Activated B cell treated with CpG ODN at 0.5 μM for 24 hours (primary cell): ENCODE results near the gene PPFIBP1. TPM values are rescaled to one million over a fixed set of nuclear protein-coding genes. Genes with fewer than 3 reads are reported as not detected.
"Not testable (repeated sequence)": the region's sequence is repeated elsewhere in the genome, so short reads cannot be mapped to it uniquely, and the experiment has no call there.

Experiments used
- ATAC-seq: fragments of 200-7000 bp; cut with Tn5 transposase; one replicate; pipeline ENCODE4 v1.10.0; 2021; ENCODE audit warnings: low read depth, mild to moderate bottlenecking, moderate library complexity
- CTCF ChIA-PET: fragments of 350-600 bp; sonication (Branson Sonifier 250); formaldehyde crosslinking; loops from one replicate; lab custom pipeline; 2021; ENCODE audit warnings: antibody characterized with exemption; lab: Charles Lee
- POLR2A ChIA-PET: fragments of 350-600 bp; sonication (Branson Sonifier 250); formaldehyde crosslinking; loops from one replicate; lab custom pipeline; 2021; ENCODE audit warnings: antibody characterized with exemption; lab: Charles Lee
- DNase-seq: peaks from one replicate; pipeline ENCODE4 v3.0.0; 2022
- H3K27ac Mint-ChIP-seq: one replicate; pipeline ENCODE4 v1.8.0; 2020; ENCODE audit warnings: mixed read lengths
- H3K27me3 Mint-ChIP-seq: one replicate; pipeline ENCODE4 v1.8.0; 2021; ENCODE audit warnings: mixed read lengths
- H3K36me3 Mint-ChIP-seq: one replicate; pipeline ENCODE4 v1.8.0; 2021; ENCODE audit warnings: low read depth, mixed read lengths
- H3K4me1 Mint-ChIP-seq: one replicate; pipeline ENCODE4 v1.8.0; 2021; ENCODE audit warnings: mixed read lengths
- H3K4me3 Mint-ChIP-seq: one replicate; pipeline ENCODE4 v1.8.0; 2020; ENCODE audit warnings: mild to moderate bottlenecking, mixed read lengths
- H3K9me3 Mint-ChIP-seq: one replicate; pipeline ENCODE4 v1.8.0; 2020; ENCODE audit warnings: mixed read lengths
- CTCF ChIP-seq: fragments of 200-600 bp; IDR thresholded peaks from one replicate; pipeline ENCODE4 v1.8.0; 2022; ENCODE audit warnings: antibody characterized with exemption, mild to moderate bottlenecking
- intact Hi-C: fragments of 100-400 bp; cut with micrococcal nuclease; formaldehyde crosslinking; loops from one replicate; pipeline ENCODE4 v1.15.1; 2024
- total RNA-seq: library from RNA; stranded (reverse); gene quantifications from 2 replicates; pipeline ENCODE4 v1.2.3, GENCODE V29; 2022

Gene PPFIBP1
- total RNA-seq, 1 donor from 2014 or later: 8.1 TPM

- POLR2A ChIA-PET: interaction anchor here (2.7 kb wide), 1 partner anchor 11 kb away, joined by 13 read pairs; the partner anchor contains the start of gene PPFIBP1
- no peak overlapping the region for H3K27ac Mint-ChIP-seq
- no peak for ATAC-seq
Measured at GRCh38 chr12:27535318-27535717, 11.3 kb downstream of the PPFIBP1 start.

DNA sequence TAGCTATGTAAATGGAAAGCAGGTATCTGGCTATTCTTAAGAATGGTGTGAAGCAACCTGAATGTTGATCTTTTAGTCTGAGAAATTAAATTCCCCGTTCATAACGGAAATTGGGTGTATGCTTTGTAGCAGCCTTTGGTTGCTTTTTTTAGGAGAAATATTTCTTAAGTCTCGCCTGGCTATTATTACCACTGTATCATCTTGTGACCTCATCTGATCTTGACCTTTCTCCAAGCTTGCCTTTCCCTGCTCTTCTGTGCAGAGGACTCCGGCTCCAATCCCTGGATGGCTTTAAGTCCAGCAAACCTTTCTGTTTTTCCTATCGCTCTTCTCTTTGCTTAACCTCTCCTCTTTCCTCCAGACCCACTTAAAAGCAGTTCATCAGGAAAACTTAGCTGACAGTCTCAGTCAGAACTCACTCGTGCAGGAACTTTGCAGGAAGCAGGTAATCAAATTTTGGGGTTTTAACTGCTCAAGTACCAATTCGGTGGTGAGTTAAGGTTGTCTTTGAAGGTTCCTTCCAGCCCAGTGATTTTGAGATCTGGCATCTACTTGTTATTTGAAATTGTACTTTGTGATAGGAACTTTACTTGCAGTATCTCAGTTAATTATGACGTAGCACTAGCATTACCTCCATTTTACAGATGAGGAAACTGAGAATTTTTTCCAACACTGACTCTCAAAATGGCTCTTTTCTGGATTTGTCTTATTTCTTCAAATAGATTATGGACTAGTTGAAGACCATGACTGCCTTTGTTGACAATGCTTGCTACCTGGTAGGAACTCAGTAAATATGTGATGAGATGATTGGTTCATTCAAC is 14.1 kb downstream of the PPFIBP1 start:
- DNase-seq (no peak), ATAC-seq (no peak)
- intact Hi-C loops: no loop called here
- TF ChIP-seq CTCF: no peak
- peaks cover 10% of the 10 kb centered on the region for H3K27me3 Mint-ChIP-seq
- no peak overlapping the region for H3K27ac Mint-ChIP-seq
- H3K36me3 Mint-ChIP-seq: no peaks in the 10 kb centered on the region
- peaks cover 53% of the 10 kb centered on the region for H3K4me1 Mint-ChIP-seq
- ChIA-PET CTCF (no interaction called here), POLR2A (no interaction called here)
- H3K9me3 Mint-ChIP-seq: no peaks in the 10 kb centered on the region
- no peak overlapping the region for H3K4me3 Mint-ChIP-seq

More at GRCh38 chr12:27535318-27535717, 11.3 kb downstream of the PPFIBP1 start:
- H3K9me3 Mint-ChIP-seq: no peaks in the 10 kb centered on the region
- H3K36me3 Mint-ChIP-seq: no peaks in the 10 kb centered on the region
- intact Hi-C loops: no loop called here
- H3K4me1 Mint-ChIP-seq: peaks cover 61% of the 10 kb centered on the region
- DNase-seq: no peak
- no peaks in the 10 kb centered on the region for H3K27me3 Mint-ChIP-seq
- H3K4me3 Mint-ChIP-seq: no peak overlapping the region
- CTCF ChIA-PET: interaction anchor here (0.7 kb wide), 1 partner anchor 11 kb away, joined by 3 read pairs; the partner anchor contains the start of gene PPFIBP1
- TF ChIP-seq CTCF: no peak

- peaks cover 42% of the 10 kb centered on the region for H3K4me1 Mint-ChIP-seq
- ChIA-PET POLR2A (no interaction called here), CTCF (no interaction called here)
- no peaks in the 10 kb centered on the region for H3K36me3 Mint-ChIP-seq
- H3K9me3 Mint-ChIP-seq: no peaks in the 10 kb centered on the region
- DNase-seq (no peak), ATAC-seq (no peak)
- no peak overlapping the region for H3K27ac Mint-ChIP-seq
- H3K4me3 Mint-ChIP-seq: no peak overlapping the region
- TF ChIP-seq CTCF: no peak
- intact Hi-C loops: no loop called here
- H3K27me3 Mint-ChIP-seq: peaks cover 11% of the 10 kb centered on the region
Measured at GRCh38 chr12:27539191-27539631, 15.2 kb downstream of the PPFIBP1 start.

DNA sequence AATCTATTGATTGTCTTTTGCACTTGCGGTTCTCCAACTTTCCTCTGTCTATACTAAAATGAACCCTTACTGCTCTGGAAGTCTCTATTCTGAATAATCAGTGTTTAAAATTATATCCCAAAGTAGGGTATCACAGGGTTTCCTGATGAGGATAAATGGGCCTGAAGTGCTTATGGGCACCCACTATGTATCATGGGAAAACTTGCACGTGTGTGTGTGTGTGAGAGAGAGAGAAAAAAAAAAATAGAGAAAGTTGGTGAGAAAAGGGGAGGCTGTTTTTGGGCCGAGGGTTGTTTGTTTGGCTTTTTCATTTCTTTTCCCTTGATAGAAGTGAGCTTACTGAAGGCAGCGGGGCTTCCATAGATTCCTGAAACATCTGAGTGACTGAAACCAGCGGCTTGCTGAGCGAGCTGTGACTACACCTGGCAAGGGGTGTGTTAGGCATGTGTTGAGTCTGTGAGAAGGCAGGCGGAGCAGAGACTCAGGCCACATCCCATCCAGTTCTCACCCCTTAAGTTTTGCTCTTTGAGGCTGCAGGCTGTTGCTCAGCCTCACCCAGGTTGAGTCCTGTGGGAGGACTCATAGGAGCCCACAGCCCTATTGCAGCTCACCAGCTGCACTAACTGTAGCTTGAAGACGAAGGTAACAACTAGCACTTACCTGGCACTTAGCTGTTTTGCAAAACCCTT is 17.2 kb downstream of the PPFIBP1 start:
- peaks cover 15% of the 10 kb centered on the region for H3K27me3 Mint-ChIP-seq
- no peaks in the 10 kb centered on the region for H3K9me3 Mint-ChIP-seq
- POLR2A ChIA-PET: no interaction called here
- no peak for ATAC-seq
- no peak overlapping the region for H3K27ac Mint-ChIP-seq
- CTCF ChIA-PET: no interaction called here
- peaks cover 2% of the 10 kb centered on the region for H3K36me3 Mint-ChIP-seq
- H3K4me1 Mint-ChIP-seq: peaks cover 22% of the 10 kb centered on the region
- intact Hi-C loops: no loop called here
- no peak overlapping the region for H3K4me3 Mint-ChIP-seq
- no peak for TF ChIP-seq CTCF
- no peak for DNase-seq

DNA sequence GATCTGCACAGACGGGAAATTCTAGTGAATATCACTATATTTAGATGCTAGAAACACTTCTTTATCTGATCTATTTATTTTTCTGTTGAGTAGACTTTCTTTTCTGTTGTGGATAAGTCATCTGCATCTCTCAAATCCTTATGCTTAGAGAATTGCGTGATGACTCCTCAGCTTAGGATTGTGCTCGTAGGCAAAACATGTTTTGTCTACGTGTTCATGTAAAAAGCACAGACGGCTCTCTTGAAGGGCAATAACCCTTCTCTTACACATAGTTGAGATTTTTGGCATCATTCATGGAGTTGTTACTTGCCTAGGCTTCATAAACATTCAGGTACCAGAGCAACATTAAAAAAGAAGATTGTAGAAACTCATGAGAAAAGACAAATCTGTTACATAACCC is 18.6 kb downstream of the PPFIBP1 start:
- Mint-ChIP-seq H3K4me1 (peaks cover 21% of the 10 kb centered on the region), H3K4me3 (no peak overlapping the region), H3K36me3 (peaks cover 2% of the 10 kb centered on the region), H3K27me3 (peaks cover 15% of the 10 kb centered on the region), H3K9me3 (no peaks in the 10 kb centered on the region), H3K27ac (no peak overlapping the region)
- DNase-seq (no peak), ATAC-seq (no peak)
- CTCF ChIA-PET: no interaction called here
- POLR2A ChIA-PET: no interaction called here
- TF ChIP-seq CTCF: no peak
- intact Hi-C loops: no loop called here

- ATAC-seq, H3K27ac Mint-ChIP-seq, H3K9me3 Mint-ChIP-seq, CTCF ChIA-PET, POLR2A ChIA-PET, DNase-seq, H3K4me3 Mint-ChIP-seq, intact Hi-C loops, H3K36me3 Mint-ChIP-seq: not testable (repeated sequence)
- Mint-ChIP-seq H3K4me1 (peaks cover 12% of the 10 kb centered on the region), H3K27me3 (peaks cover 18% of the 10 kb centered on the region)
Measured at GRCh38 chr12:27544858-27545257, 20.9 kb downstream of the PPFIBP1 start.
